Activated CD4-positive, alpha-beta T cell treated with anti-CD3 and anti-CD28 coated beads, Interleukin-2, Interleukin-4, amounts not matched to agents 100 ng/mL and 50 ng/mL, durations not matched to agents 16 hours and 8 hours (primary cell): ENCODE data around the gene CHMP4B.

Source experiments
- DNase-seq: peaks from one replicate; pipeline ENCODE4 v3.0.0-alpha.2; 2020; ENCODE audit warnings: low spot score

CHMP4B gene

DNA sequence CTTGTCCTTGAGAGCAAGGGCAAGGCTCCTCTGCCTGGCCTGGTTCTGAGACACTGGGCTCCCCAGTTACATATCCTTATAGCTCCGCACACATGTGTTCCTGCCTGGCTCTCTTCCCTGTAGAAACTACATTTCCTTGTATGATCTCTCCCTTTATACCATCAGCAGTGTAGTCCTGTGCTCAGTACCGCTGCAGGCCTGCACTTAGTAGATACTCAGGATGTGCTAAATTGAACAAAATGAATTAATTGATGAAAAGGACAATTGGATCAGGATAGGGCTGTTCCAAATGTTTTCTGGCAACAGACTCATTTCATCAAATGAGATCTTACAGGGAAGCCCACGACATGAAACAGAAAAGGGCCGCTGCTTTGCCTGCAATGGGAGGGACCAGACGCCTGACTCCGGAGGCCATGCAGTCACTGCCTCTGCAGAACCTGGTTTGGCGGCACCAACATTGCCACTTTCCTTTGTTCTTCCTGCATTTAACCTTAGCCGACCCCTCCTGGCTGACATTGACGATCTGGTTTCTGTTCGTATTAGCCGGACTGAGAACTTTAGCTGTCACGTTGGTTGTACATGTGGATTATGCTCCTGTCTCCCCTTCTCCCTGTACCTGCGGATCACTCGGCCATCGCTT lies 53.3 kb downstream of the CHMP4B start:
- no peak for DNase-seq

DNA sequence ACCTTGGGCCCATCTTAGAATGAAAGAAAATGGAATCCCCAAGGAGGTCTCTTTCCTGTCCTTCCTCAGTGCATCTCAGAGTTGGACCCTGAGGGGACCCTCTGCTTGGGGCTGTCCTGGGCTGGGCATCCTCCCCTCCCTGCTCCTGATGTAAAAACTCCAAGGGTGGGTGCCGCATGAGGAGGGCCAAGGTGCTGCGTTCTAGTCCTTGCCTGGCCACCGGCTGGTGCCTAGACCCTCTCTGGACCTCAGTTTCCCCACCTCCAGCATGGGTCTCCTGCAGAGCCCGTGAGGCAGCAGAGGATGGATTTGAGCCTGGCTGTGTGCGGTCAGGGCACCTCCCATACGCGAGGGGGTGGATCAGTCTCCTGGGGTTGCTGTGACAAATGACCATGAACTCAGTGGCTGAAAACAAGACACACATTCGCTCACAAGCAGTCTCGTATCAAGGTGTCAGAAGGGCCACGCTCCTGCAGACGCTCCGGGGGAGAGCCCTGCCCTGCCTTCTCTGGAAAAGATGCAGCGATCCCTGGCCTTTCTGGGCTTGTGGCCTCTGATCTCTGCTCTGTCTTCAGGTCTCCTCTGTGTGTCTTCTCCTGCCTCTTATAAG lies 54.7 kb downstream of the CHMP4B start:
- DNase-seq, result no peak

DNA sequence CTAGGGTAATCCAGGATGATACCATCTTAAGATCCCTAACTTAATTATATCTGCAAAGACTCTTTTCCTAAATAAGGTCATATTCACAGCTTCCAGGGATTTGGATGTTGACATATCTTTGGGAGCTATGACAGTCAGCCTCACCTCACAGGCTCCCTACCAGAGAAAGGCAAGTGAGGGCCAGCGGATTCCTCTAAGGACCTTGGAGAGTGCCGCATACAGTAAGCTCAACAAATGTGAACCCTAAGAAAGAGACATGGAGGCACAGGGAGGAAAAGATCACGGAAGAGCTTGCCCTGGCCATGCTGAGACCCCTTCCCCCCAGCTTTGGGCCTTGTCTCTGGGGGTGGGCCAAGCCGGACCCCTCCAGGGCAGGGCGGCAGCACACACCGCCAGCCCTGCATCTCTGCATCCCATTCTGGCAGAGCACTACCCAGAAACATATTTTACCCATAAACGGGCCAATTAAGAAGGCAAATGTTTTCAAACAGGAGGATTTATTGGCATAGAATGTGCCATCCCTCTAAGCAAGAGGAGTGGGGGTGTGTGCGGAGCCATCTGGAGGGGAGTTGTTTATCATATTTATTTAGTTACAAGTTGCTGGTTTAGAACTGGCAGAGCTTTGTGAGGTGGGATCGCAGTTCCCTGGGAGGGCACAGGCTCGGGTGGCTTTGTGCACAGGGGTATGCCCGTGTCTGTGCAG lies 55.4 kb downstream of the CHMP4B start:
- DNase-seq, result no peak

DNA sequence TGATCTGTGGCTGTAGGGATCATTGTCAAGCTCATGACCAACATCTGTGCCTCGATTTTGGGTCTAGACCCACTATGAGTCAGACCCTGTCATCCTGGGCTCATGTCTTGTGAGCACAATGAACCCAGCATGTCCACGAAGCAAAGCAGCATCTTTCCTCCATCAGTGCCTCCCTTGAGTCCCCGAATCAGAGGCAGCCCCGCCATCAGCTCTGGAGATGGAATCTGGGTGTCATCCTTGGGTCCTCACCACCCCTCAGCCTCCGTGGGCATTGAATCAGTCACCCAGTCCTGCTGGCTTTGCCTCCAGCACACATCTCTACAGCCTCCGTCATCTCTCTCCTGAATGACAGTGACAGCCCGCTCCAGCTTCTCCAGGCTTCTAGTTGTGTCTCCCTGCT lies 56.9 kb downstream of the CHMP4B start:
- no peak for DNase-seq

DNA sequence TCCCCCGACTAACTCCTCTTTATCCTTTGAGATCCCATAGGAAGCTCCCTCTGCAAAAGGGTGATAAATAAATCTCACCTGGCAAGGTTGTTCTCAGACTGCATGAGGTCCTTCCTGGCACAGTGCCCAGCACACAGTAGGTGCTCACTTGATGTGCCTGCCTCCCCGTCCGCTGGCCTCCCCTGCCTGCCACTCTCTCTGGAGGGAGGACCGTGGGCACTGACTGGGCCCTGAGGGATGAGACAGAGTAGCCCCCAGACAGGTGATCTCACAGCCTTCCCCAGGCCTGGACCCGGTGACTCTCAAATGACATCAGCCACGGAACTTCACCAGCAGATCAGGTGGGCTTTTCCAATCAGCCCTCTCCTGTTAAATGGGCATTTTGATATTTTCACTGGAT lies 57.4 kb downstream of the CHMP4B start:
- DNase-seq, result no peak

DNA sequence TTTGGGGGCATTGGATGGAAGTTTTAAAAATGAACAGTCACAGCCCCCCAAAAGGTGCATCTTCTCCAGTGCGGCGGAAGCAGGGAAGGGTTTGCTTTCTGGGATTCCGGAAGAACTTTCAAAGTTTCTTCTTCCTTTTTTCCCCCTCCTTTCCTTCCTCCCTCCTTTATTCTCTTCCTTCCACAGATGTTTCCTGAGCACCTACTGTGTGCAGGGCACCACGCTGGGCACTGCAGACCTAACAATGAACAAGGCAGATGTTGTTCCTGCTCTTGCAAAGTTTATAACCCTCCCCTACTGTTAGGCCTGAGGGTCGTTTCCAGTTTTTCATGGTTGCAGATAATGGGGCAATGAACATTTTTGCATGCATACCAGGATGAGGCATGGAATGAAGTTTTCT lies 58.1 kb downstream of the CHMP4B start:
- no peak for DNase-seq

DNA sequence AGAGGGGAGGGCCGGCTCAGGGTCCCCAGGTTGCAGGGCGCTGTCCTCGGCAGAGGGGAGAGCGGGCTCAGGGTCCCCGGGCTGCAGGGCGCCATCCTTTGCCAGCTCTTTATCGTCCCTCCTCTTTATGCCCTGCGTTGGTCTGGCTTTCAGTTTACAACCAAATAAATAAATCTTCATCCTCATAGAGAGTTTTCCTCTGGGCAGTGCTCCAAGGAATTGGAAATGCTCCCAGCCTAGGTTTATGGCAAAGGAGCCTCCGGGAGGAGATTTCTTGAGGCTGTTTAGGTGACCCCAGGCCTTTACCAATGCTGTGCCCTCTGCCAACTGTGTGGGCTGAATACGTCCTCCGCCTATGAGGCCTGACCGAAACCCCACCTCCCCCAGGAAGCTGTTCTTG lies 60.2 kb downstream of the CHMP4B start:
- no peak for DNase-seq

DNA sequence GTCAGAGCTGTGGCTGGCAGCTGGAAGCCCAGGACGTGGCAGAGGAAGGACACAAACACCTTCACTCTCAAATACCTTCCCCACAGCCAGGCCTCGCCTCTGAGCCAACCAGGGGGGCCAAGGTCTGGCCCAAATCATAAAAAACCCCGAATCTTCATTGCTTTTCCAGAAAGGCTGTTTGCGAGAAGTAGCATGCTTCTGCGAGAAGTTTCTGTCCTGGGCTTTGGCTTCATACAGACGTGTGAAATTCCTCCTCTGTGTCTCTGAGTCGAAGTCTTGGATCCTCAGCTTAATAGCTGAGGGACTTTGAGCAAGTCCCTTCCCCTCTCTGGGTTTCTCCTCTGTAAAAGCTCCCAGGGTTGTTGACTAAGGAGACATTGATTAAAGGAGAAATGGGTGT lies 63.0 kb downstream of the CHMP4B start:
- DNase-seq, result no peak

DNA sequence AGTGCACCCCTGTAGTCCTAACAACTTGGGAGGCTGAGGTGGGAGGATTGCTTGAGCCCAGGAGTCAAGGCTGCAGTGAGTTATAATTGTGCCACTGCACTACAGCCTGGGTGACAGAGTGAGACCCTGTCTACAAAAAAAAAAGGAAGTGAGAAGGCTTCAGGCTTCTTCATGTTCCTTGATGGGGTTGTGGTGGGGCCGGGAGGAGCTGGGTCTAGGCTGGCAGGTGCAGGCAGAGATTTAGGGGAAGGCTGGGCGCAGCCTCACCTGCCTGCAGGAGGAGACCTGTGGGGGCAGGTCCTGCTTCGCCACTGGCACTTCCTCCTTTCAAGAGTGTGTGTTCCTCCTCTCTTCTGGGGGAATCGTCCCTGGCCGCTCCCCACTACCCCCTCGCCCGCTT lies 63.9 kb downstream of the CHMP4B start:
- DNase-seq, result no peak

DNA sequence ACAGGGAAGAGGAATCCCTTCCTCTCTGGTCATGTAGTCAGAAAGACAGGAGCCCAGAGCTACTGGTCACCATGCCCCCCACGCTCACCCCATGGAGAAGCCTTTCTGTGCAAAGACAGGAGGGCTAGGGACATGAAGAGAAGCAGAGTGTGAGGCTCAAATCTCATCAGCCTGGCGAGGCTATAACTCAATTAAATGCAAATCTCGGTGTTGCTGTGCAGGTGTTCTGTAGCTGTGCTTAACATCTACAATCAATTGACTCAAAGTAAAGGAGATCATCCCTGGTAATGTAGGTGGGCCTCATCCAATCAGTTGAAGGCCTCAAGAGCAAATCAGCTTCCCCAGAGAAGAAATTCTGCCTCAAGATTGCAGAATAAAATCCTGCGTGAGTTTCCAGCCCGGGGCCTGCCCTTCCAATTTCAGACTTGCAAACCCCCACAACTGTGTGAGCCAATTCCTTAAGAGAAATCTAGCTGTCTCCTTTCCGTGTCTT lies 64.4 kb downstream of the CHMP4B start:
- no peak for DNase-seq

DNA sequence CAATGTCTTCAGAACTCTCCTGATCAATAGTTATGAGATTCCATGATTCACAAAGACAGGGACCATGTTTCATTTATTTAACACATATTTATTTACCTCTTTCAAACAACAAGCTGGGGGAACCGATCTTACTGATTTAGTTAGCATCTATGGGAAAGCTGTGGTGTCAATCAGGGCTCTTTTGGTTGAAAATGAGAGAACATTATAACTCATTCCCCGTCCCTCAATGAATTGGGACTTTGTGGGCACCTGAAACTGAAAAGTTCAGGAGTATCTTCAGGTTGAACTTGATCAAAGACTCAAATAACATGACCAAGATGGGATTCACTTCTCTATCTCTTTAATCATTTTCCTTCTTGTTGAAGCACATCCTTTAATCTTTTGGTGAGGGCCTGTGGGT lies 67.4 kb downstream of the CHMP4B start:
- no peak for DNase-seq

DNA sequence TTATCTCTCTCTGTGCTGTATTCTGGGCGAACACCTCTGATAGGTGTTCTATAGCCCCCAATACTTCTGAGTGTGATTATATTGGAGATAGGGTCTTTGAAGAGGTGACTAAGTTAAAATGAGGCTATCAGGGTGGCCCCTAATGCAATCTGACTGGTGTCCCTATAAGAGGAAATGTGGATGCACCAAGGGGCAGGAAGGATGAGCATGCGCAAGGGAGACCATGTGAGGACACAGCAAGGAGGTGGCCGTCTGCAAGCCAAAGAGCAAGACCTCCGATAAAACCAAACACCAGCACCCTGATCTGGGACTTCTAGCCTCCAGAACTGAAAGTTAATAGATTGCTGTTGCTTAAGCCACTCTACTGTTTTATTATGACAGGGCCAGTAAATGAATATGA lies 69.2 kb downstream of the CHMP4B start:
- DNase-seq, result no peak

DNA sequence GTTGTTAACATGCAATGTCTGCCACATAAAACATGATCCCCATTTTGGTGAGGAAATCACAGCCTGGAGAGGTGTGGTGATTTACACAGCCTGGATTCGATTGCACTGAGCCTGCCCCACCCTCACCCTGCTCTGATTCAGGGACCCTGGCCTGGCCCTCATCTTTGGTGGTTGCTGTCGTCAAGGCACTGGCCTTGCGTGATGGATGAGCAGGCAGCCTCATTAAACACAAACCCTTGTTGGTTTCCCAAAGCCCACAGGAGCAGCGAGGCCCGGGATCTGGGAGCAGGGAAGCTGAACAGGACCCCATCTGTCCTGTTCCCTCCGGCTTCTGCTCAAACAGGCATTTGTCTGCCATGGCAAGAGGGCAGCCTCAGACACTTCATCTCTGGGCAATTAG lies 70.8 kb downstream of the CHMP4B start:
- DNase-seq, result no peak

DNA sequence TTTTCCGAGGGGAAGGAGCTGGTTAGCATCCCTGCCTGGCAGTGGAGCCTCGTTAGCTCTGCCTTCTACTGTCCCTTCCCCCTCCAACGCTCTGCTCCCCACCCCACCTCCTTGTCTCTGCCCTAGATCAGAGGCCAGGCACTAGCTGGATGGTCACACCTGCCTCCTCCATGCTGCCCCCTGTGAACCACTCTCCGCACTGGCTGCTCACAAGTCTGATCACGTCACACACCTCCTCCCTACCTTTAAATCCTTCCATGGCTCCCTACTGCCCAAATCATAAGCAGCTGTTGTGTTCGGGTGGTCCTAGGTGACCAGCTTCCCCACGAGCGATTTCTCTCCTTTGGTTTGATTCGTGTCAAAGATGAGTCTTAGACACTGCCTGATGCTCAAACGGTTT lies 71.3 kb downstream of the CHMP4B start:
- DNase-seq, result no peak

DNA sequence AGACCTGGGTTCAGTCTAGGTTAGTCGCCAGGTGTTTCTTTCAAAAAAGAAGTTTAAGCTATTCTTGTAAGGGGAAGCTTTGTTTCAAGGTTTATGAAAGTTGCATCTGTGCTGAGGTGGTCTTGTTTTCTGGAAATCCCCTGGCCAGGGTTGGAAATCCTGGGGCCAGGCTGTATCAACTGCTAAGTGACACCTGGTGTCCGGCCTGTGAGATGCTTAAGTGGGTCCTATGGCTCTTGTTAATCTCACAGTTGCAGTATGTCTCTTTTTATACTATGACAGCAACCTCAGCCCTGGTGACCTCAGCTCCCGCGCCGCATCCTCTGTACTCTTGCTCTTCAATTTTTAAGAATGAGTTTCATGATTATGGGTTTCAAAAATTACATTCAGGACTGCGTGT lies 72.0 kb downstream of the CHMP4B start:
- no peak for DNase-seq

DNA sequence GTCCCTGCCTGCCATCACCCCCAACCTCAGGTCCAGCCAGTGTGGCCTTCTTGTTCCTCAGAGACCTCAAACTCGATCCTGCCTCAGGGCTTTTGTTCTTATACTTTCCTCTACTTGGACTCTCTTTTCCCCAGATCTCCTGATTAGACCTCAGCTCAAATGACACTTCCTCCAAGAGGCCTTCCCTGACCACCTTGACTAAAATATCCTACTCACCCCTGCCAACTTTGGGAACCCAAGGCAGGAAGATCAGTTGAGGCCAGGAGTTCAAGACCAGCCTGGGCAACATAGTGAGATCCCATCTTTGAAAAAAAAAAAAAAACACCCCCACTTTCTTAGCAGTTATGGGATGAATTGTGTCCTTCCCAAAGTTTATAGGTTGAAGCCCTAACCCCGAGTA lies 73.5 kb downstream of the CHMP4B start:
- DNase-seq, result no peak

DNA sequence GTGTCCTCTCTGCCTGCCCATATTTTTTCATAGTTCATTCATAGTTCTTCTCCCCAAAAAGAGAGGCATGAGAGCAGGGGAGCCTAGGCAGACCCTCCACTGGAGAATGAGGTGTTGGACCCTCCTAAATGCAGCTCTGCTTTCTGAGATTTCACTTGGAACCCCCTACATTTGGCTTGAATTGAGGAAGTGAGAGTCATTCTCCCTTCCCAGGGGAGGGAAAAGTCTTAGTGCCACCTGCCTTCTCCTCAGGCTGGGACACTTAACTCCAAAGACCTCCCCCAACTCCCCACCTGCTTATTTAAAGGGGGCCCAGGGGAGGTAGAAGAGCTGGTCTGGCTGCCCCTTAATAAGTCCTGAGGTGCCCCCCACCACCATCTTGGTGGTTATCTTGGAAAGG lies 78.2 kb downstream of the CHMP4B start:
- no peak for DNase-seq

DNA sequence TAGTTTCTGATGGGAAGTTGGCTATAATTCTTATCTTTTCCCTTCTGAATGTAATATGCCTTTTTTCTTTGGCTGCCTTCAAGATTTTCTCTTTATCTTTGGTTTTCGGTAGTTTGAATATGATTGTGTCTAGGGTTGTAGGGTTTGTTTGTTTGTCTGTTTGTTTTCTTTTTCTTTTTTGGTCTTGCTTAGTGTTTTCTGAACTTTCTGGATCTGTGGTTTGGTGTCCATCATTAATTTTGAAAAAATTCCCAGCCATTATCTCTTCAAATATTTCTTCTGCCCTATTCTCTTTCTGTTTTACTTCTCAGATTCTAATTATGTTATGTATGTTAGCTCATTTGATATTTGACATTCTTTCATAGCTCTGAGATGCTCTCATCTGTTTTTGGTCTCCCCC lies 79.4 kb downstream of the CHMP4B start:
- no peak for DNase-seq

DNA sequence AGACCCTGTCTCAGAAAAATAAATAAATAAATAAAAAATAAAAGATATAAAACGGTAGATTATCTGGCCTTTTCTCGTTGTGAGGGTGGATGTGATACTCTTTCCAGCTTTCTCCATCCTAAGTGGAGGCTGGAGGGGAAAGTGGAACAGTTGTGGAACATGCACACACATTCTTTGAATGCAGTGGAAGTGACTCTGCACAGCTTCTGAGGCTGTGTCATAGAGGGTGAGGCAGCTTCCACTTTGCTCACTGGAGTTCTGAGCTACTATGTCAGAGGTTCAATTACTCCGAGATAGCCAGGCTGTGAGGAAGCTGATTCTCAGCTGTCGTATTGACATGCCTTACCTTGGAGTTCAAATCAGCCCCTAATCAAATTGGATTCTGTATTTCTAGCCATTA lies 82.2 kb downstream of the CHMP4B start:
- no peak for DNase-seq

DNA sequence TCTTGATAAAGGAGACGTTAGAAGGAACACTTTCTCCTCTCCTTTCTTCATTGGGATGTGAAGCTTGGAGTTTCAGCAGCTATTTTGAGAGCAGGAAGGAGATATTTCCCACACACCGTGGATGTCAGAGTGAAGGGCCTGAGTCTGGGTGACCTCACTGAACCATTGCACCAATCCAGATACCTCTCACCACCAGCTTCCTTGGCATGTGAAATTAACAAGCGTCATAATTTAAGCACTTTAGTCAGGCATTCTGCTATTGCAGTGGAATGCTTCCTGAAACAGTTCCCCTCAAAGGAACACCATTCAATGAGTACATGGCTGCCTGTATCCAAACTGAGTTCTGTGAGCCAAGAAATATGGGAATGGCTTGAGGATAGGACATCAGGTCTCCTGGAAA lies 83.7 kb downstream of the CHMP4B start:
- DNase-seq, result no peak

DNA sequence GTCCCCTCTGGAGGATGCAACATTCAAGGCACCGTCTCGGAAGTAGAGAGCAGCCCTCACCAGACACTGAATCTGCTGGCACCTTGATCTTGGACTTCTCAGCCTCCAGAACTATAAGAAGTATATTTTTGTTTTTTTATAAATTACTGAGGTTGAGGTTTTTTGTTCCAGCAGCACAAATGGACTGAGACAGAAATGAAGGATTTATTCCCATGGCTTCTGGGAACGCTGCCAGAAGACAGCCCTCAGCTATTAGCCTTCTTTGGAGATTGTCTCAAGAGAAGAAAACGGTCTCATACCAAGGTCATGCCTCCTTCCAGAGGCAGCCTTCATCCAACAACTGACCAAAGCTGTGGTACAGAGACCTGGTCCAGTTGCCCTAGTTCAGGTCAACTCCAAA lies 85.4 kb downstream of the CHMP4B start:
- no peak for DNase-seq

DNA sequence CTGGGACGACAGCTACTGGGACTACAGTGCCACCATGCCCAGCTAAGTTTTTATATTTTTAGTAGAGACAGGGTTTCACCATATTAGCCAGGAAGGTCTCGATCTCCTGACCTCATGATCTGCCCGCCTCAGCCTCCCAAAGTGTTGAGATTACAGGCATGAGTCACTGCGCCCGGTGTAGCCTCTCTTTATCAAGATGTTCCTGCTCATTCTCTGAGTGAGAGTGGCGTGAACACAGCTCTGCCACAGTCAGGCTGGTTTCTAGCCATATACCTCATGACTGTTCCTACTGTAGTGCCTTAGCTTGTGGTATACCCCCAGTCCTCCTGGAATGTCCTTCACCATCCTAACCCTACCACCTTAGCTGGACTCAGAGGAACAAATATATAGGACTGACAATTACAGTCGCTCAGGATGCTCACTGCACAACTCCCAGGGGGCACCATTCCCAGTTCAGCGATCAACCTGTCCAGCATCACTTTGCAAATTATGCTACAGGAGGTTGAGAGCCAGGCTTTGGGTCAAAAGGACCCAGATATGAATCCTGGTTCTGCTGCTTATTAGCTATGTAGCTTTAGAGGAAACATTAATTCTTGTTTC lies 86.3 kb downstream of the CHMP4B start:
- DNase-seq, result peak; percentile 5

DNA sequence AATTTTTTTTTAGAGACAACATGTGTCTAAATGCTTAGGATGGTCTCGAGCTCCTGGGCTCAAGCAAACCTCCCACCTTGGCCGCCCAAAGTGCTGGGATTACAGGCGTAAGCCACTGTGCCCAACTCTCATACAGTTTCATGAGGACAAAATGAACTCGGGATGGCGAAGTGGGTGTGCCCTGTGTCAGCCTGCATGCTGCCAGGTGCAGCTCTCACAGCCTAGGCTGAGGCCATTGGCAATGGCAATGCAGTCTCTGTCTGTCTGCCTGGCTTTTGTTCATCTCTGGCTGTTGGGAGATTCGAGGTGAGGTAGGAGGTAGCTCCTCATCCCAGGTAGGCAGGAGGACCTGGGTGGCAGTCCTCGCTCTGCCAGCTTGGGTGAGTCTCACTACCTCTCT lies 88.0 kb downstream of the CHMP4B start:
- no peak for DNase-seq
